Gastrocnemius medialis (tissue), 4 donors: ENCODE results near the gene COG7. TPM values are rescaled to one million over a fixed set of nuclear protein-coding genes. Genes with fewer than 3 reads are reported as not detected.
A peak's percentile ranks its signal among the peaks of the same experiment; 100 is the strongest.

ENCODE experiments used
- ATAC-seq, 2 donors: fragments of 150-250 bp; one replicate each; pipeline ENCODE4 v1.9.1; 2016
- DNase-seq, 2 donors: peaks; one replicate each; pipeline ENCODE4 v3.0.0-alpha.2; 2019
- H3K27ac ChIP-seq, 4 donors: fragments of 200-600 bp; sonication (generic); 1 replicate in 1 of 4; 2 replicates in 3 of 4; pipeline ENCODE4 v1.5.1; 2016 to 2018; ENCODE audit warnings: mild to moderate bottlenecking in 2 of 4, moderate library complexity in 1 of 4
- H3K27me3 ChIP-seq, 3 donors: fragments of 200-600 bp; sonication (generic) in 2 of 3; 1 replicate in 1 of 3; 2 replicates in 2 of 3; pipeline versions ENCODE4 v1.5.1 to v1.6.0; 2016 to 2019; ENCODE audit warnings: mild to moderate bottlenecking in 1 of 3, moderate library complexity in 1 of 3
- H3K36me3 ChIP-seq, 2 donors: fragments of 200-600 bp; sonication (generic) in 1 of 2; one replicate each; pipeline ENCODE4 v1.5.1; 2017 to 2018
- H3K4me1 ChIP-seq, 2 donors: fragments of 200-600 bp; sonication (generic) in 1 of 2; one replicate each; pipeline ENCODE4 v1.5.1; 2016 to 2017; ENCODE audit warnings: mild to moderate bottlenecking in 2 of 2
- H3K4me3 ChIP-seq, 4 donors: fragments of 200-600 bp; sonication (generic) in 3 of 4; 1 replicate in 1 of 4; 2 replicates in 3 of 4; pipeline ENCODE4 v1.5.1; 2016 to 2019; ENCODE audit warnings: mild to moderate bottlenecking in 2 of 4
- H3K9me3 ChIP-seq, 3 donors: fragments of 200-600 bp; sonication (generic) in 2 of 3; 1 replicate in 1 of 3; 2 replicates in 2 of 3; pipeline ENCODE4 v1.5.1; 2016 to 2019
- POLR2A ChIP-seq, 2 donors: fragments of 450-650 bp; IDR thresholded peaks; one replicate each; pipeline ENCODE4 v1.6.1; 2017; ENCODE audit warnings: antibody characterized with exemption in 2 of 2, mild to moderate bottlenecking in 2 of 2, moderate library complexity in 2 of 2
- in situ Hi-C, 4 donors: fragments of 200-750 bp; cut with MboI; loops; one replicate each; pipeline versions ENCODE4 v1.15.0 to v1.8.0; 2017; ENCODE audit warnings: low sequenced_read_pairs in 4 of 4
- intact Hi-C: fragments of 100-400 bp; cut with DNase I; formaldehyde crosslinking; loops from one replicate; pipeline ENCODE4 v1.15.1; 2023; ENCODE audit warnings: low total_unique reads
- total RNA-seq, 4 donors: library from RNA; depleted of rRNA; stranded (reverse); fragments of >200 nt; gene quantifications; one replicate each; pipeline versions ENCODE4 v1.1.0 to v1.2.3, GENCODE V29; 2016
- TF ChIP-seq, protein P1 (sequence below), 5 experiments: fragments of 450-650 bp in 3 of 5; fragments of 200-600 bp in 2 of 5; sonication (generic) in 2 of 5; IDR thresholded peaks in 4 of 5; conservative IDR thresholded peaks in 1 of 5; 1 replicate in 4 of 5; 2 replicates in 1 of 5; pipeline ENCODE4 v1.5.1; 2016 to 2019; ENCODE audit warnings: antibody characterized with exemption in 5 of 5, mild to moderate bottlenecking in 3 of 5, moderate library complexity in 3 of 5

COG7 gene
- total RNA-seq, 4 donors from 2014 or later, result 6.6 to 12.9 (median 7.1) TPM

DNA sequence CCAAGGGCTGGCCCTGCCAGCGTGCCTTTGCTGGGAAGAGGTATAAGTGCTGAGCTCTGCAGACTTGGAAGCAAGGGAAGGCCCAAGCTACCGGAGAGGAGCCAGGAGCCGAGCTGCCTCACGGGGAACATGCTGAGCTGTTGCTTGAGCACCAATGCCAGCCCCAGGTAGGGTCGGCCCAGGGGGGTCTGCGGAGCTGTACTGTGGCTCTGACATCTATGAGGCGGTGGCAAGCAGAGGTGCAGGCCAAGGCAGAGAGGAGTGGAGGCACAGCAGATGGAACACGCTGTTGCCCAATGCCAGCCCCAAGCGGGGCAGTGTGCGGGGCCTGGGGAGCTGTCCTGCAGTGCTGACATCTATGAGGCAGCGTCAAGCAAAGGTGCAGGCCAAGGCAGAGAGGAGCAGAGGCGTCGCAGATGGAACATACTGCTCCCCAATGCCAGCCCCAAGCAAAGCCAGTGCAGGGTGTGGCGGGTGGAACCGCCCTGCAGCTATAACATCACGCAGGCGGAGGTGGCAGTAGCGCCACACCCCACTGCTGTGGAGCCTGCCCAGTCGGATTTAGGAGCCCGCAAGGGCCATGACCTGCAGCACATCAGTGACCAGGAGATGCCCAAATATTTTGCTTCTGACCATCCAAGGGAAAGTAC, 47.3 kb upstream of the COG7 start:
- no peak for ATAC-seq
- in situ Hi-C loops (no loop called here), intact Hi-C loops (no loop called here)
- no peaks in the 10 kb centered on the region for H3K9me3 ChIP-seq
- DNase-seq, result no peak
- peaks cover 18 to 23% of the 10 kb centered on the region in 2 donors for H3K4me1 ChIP-seq
- no peaks in the 10 kb centered on the region for H3K27me3 ChIP-seq
- H3K27ac ChIP-seq, result no peak overlapping the region
- no peak for TF ChIP-seq POLR2A (IDR thresholded peaks at IDR 0.05)
- TF ChIP-seq, protein P1, sequence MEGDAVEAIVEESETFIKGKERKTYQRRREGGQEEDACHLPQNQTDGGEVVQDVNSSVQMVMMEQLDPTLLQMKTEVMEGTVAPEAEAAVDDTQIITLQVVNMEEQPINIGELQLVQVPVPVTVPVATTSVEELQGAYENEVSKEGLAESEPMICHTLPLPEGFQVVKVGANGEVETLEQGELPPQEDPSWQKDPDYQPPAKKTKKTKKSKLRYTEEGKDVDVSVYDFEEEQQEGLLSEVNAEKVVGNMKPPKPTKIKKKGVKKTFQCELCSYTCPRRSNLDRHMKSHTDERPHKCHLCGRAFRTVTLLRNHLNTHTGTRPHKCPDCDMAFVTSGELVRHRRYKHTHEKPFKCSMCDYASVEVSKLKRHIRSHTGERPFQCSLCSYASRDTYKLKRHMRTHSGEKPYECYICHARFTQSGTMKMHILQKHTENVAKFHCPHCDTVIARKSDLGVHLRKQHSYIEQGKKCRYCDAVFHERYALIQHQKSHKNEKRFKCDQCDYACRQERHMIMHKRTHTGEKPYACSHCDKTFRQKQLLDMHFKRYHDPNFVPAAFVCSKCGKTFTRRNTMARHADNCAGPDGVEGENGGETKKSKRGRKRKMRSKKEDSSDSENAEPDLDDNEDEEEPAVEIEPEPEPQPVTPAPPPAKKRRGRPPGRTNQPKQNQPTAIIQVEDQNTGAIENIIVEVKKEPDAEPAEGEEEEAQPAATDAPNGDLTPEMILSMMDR (IDR thresholded peaks at IDR 0.05 in 4 of 5, conservative IDR thresholded peaks at IDR 0.05 in 1 of 5), result no peak
- H3K4me3 ChIP-seq, result no peak overlapping the region
- H3K36me3 ChIP-seq, result peaks cover 0 to 4% of the 10 kb centered on the region in 2 donors

DNA sequence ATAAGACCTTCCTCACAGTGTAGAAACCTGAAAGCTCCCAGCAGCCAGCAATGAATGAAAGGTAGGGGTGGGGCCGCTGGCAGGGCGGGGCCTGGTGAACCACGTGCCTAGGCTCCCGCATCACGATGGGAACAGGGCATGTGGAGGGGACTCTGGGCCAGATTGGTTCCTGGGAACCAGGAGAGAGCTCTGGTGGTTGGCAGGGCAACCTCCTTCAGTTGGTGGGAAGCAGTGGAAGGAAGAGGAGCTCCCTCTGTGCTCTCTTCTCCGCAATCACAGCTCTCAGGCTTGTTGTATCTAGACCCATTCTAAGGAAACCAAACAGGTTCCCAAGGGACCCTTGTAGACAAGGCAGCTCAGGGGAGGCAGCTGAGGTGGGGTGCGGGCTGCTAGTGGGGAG, 46.8 kb upstream of the COG7 start:
- peaks cover 0 to 8% of the 10 kb centered on the region in 2 donors for H3K36me3 ChIP-seq
- no peak overlapping the region for H3K4me3 ChIP-seq
- ATAC-seq (no peak), DNase-seq (no peak)
- intact Hi-C loops (no loop called here), in situ Hi-C loops (no loop called here)
- H3K27me3 ChIP-seq, result no peaks in the 10 kb centered on the region
- H3K27ac ChIP-seq, result no peak overlapping the region
- no peak for TF ChIP-seq POLR2A (IDR thresholded peaks at IDR 0.05)
- TF ChIP-seq, protein P1 (IDR thresholded peaks at IDR 0.05 in 4 of 5, conservative IDR thresholded peaks at IDR 0.05 in 1 of 5), result no peak
- no peaks in the 10 kb centered on the region for H3K9me3 ChIP-seq
- H3K4me1 ChIP-seq, result peaks cover 13 to 18% of the 10 kb centered on the region in 2 donors

DNA sequence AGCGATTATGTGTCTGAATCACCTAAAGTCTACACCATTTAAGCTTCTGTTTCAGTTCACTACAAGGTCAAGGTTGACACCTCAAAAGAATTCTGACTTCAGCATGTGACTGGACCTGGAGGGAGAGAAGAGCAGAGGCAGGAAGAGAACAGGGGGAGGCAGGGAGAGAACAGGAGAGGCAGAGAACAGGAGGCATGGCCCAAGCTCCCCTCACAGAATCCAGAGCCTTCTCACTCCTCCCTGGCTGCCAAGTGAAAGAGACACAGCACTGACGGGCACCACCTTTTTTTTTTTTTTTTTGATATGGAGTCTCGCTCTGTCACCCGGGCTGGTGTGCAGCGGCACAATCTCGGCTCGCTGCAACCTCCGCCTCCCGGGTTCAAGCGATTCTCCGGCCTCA, 45.9 kb upstream of the COG7 start:
- Histone ChIP-seq H3K4me3 (no peak overlapping the region), H3K27ac (no peak overlapping the region), H3K4me1 (peaks cover 5 to 9% of the 10 kb centered on the region in 2 donors), H3K9me3 (no peaks in the 10 kb centered on the region), H3K27me3 (no peaks in the 10 kb centered on the region), H3K36me3 (peaks cover 0 to 18% of the 10 kb centered on the region in 2 donors)
- no peak for TF ChIP-seq POLR2A (IDR thresholded peaks at IDR 0.05)
- TF ChIP-seq, protein P1 (IDR thresholded peaks at IDR 0.05 in 4 of 5, conservative IDR thresholded peaks at IDR 0.05 in 1 of 5), result no peak
- DNase-seq (no peak), ATAC-seq (no peak)
- in situ Hi-C loops (no loop called here), intact Hi-C loops (no loop called here)

DNA sequence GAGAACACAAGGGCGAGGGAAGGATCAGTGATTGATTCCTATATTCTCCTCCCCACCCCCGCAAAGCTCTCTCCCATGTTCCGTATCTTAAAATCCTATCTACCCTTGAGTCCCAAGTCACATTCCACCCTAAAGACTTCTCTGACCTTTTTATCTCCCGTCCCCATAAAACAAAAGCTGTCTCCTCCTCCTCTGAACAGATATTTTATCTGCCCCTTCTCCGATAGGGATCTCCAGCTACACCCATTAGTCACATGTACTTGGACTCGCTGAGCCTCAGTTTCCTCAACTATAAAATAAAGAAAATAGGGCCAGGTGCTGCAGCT, 44.5 kb upstream of the COG7 start:
- Histone ChIP-seq H3K27ac (peak overlapping the region in 2 of 4 donors; percentile 16 to 46), H3K36me3 (peaks cover 0 to 31% of the 10 kb centered on the region in 2 donors), H3K27me3 (no peaks in the 10 kb centered on the region), H3K4me3 (no peak overlapping the region), H3K9me3 (no peaks in the 10 kb centered on the region), H3K4me1 (peaks cover 0 to 4% of the 10 kb centered on the region in 2 donors)
- in situ Hi-C loops (no loop called here), intact Hi-C loops (no loop called here)
- no peak for DNase-seq
- no peak for ATAC-seq
- TF ChIP-seq, protein P1 (IDR thresholded peaks at IDR 0.05 in 4 of 5, conservative IDR thresholded peaks at IDR 0.05 in 1 of 5), result no peak
- TF ChIP-seq POLR2A (IDR thresholded peaks at IDR 0.05), result no peak
